Measurements from ENCODE around the gene CRTAC1. TPM values are rescaled to one million over a fixed set of nuclear protein-coding genes. Genes with fewer than 3 reads are reported as not detected.

The CRTAC1 gene
- total and polyA plus RNA-seq, 4 donors = 0.14 to 0.33 (median 0.26) TPM

GRCh38 chr10:97913614-97914013 lies 116.8 kb downstream of the CRTAC1 start:
- 74% methylated on average over 6 of the region's 6 CpGs for WGBS
- H3K9me3 ChIP-seq (ENCODE audit: control insufficient read depth in 4 of 4, low read length in 3 of 4) = no peaks in the 10 kb centered on the region
- H3K27ac ChIP-seq (ENCODE audit: low read depth in 1 of 2, low read length in 2 of 2) = no peak overlapping the region
- TF ChIP-seq GABPA (IDR thresholded peaks at IDR 0.05 in 1 of 2, conservative IDR thresholded peaks at IDR 0.05 in 1 of 2) (no peak), JUND (IDR thresholded peaks at IDR 0.05) (no peak)
- no peaks in the 10 kb centered on the region for H3K36me3 ChIP-seq (ENCODE audit: control insufficient read depth in 4 of 4, insufficient read depth in 3 of 4, low read depth in 1 of 4, low read length in 3 of 4)
- H3K9ac ChIP-seq (ENCODE audit: low read depth in 1 of 2, low read length in 2 of 2) = no peak overlapping the region
- no peak for DNase-seq (ENCODE audit: low spot score)
- no peak overlapping the region for H3K4me3 ChIP-seq (ENCODE audit: low read depth in 1 of 3, low read length in 3 of 3)
- H3K4me1 ChIP-seq (ENCODE audit: control insufficient read depth in 4 of 4, insufficient read depth in 4 of 4, low read length in 3 of 4) = peaks cover 0 to 7% (median under 1%) of the 10 kb centered on the region in 4 donors
- H3K27me3 ChIP-seq (ENCODE audit: control insufficient read depth in 4 of 4, insufficient read depth in 4 of 4, low read length in 3 of 4) = peaks cover 0 to under 1% (median 0%) of the 10 kb centered on the region in 4 donors

- Histone ChIP-seq H3K36me3 (ENCODE audit: control insufficient read depth in 4 of 4, insufficient read depth in 3 of 4, low read depth in 1 of 4, low read length in 3 of 4) (no peaks in the 10 kb centered on the region), H3K27me3 (ENCODE audit: control insufficient read depth in 4 of 4, insufficient read depth in 4 of 4, low read length in 3 of 4) (peaks cover 0 to 5% (median 0%) of the 10 kb centered on the region in 4 donors), H3K9ac (ENCODE audit: low read depth in 1 of 2, low read length in 2 of 2) (peak overlapping the region in 1 of 2 donors; percentile 14), H3K4me3 (ENCODE audit: low read depth in 1 of 3, low read length in 3 of 3) (no peak overlapping the region), H3K9me3 (ENCODE audit: control insufficient read depth in 4 of 4, low read length in 3 of 4) (no peaks in the 10 kb centered on the region), H3K4me1 (ENCODE audit: control insufficient read depth in 4 of 4, insufficient read depth in 4 of 4, low read length in 3 of 4) (peaks cover 0 to 7% (median under 1%) of the 10 kb centered on the region in 4 donors), H3K27ac (ENCODE audit: low read depth in 1 of 2, low read length in 2 of 2) (no peak overlapping the region)
- no peak for DNase-seq (ENCODE audit: low spot score)
- TF ChIP-seq HNF4G (IDR thresholded peaks at IDR 0.05) (no peak), YY1 (IDR thresholded peaks at IDR 0.05) (no peak), REST (IDR thresholded peaks at IDR 0.05) (no peak), EGR1 (IDR thresholded peaks at IDR 0.05; ENCODE audit: low read depth in 2 of 2) (no peak), TAF1 (conservative IDR thresholded peaks at IDR 0.05) (no peak), RXRA (IDR thresholded peaks at IDR 0.05) (no peak), SP1 (IDR thresholded peaks at IDR 0.05) (no peak), HNF4A (conservative IDR thresholded peaks at IDR 0.05) (no peak), MAX (IDR thresholded peaks at IDR 0.05) (no peak), CTCF (IDR thresholded peaks at IDR 0.05; ENCODE audit: low read depth, low read length, missing input control) (no peak), NR2F2 (IDR thresholded peaks at IDR 0.05) (no peak), ZBTB33 (IDR thresholded peaks at IDR 0.05) (no peak), RAD21 (IDR thresholded peaks at IDR 0.05) (no peak)
- WGBS = 91% methylated on average over 2 of the region's 2 CpGs
Observed at GRCh38 chr10:97913193-97913592, 117.2 kb downstream of the CRTAC1 start.

Measured in liver (tissue), 9 donors.